GM12878 (cell line): ENCODE data around the gene SH2D2A.

Source experiments
- EZH2 ChIP-seq: IDR thresholded peaks from 2 replicates; pipeline ENCODE4 v1.6.1; 2012; ENCODE audit warnings: low read depth, mild to moderate bottlenecking, control low read depth, inconsistent platforms, low read length, borderline replicate concordance; ENCODE audit not compliant: control insufficient read depth
- PML ChIP-seq: IDR thresholded peaks from 2 replicates; pipeline ENCODE4 v1.6.1; 2012; ENCODE audit warnings: low read length, inconsistent platforms
- TF ChIP-seq, protein P1 (sequence below): IDR thresholded peaks from 2 replicates; pipeline ENCODE4 v1.6.1; 2012; ENCODE audit warnings: mild to moderate bottlenecking, low read depth, low read length

DNA sequence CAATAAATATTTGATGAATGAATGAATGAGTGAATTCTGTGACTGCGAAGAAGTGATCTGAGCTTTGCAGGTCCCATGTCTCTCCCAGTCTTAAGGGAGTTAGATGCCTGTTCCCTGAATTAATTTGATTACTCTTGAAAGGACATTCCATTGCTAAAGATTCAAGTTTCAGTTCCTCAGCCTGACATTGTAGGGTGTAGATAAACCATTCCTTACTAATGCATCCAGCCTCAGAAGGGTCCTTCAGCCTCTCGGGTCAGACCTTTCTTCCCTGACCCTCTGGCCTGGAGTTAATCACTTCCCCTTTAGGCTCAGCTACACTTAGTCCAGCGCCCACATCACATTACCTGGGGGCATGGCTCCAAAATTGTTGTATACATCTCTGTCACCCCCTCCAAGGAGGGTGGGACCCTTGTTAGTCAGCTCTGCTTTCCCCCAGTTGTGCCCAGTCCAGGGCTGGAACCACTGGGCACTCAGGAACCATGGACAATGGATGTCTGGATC, 39.7 kb upstream of the SH2D2A start:
- TF ChIP-seq EZH2 (no peak), PML (no peak)
- TF ChIP-seq, protein P1, sequence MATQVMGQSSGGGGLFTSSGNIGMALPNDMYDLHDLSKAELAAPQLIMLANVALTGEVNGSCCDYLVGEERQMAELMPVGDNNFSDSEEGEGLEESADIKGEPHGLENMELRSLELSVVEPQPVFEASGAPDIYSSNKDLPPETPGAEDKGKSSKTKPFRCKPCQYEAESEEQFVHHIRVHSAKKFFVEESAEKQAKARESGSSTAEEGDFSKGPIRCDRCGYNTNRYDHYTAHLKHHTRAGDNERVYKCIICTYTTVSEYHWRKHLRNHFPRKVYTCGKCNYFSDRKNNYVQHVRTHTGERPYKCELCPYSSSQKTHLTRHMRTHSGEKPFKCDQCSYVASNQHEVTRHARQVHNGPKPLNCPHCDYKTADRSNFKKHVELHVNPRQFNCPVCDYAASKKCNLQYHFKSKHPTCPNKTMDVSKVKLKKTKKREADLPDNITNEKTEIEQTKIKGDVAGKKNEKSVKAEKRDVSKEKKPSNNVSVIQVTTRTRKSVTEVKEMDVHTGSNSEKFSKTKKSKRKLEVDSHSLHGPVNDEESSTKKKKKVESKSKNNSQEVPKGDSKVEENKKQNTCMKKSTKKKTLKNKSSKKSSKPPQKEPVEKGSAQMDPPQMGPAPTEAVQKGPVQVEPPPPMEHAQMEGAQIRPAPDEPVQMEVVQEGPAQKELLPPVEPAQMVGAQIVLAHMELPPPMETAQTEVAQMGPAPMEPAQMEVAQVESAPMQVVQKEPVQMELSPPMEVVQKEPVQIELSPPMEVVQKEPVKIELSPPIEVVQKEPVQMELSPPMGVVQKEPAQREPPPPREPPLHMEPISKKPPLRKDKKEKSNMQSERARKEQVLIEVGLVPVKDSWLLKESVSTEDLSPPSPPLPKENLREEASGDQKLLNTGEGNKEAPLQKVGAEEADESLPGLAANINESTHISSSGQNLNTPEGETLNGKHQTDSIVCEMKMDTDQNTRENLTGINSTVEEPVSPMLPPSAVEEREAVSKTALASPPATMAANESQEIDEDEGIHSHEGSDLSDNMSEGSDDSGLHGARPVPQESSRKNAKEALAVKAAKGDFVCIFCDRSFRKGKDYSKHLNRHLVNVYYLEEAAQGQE, result no peak
